ENCODE data around the gene FGF5.
"Not testable (repeated sequence)": the region's sequence is repeated elsewhere in the genome, so short reads cannot be mapped to it uniquely, and the experiment has no call there.

The FGF5 gene

GRCh38 chr4:80239480-80240150 is 26.8 kb upstream of the FGF5 start:
- Mint-ChIP-seq H3K27me3 (ENCODE audit: low read depth) (peaks cover 8% of the 10 kb centered on the region), H3K4me1 (ENCODE audit: low read depth) (no peaks in the 10 kb centered on the region), H3K4me3 (no peak overlapping the region), H3K36me3 (ENCODE audit: low read depth) (no peaks in the 10 kb centered on the region), H3K9me3 (no peaks in the 10 kb centered on the region), H3K27ac (no peak overlapping the region)

- Mint-ChIP-seq H3K27ac (no peak overlapping the region), H3K27me3 (ENCODE audit: low read depth) (peaks cover 6% of the 10 kb centered on the region), H3K36me3 (ENCODE audit: low read depth) (no peaks in the 10 kb centered on the region), H3K4me1 (ENCODE audit: low read depth) (no peaks in the 10 kb centered on the region), H3K9me3 (no peaks in the 10 kb centered on the region), H3K4me3 (no peak overlapping the region)
Observed at GRCh38 chr4:80240976-80241375, 25.5 kb upstream of the FGF5 start.

- peaks cover 15% of the 10 kb centered on the region for H3K27me3 Mint-ChIP-seq (ENCODE audit: low read depth)
- H3K4me3 Mint-ChIP-seq: no peak overlapping the region
- H3K9me3 Mint-ChIP-seq: no peaks in the 10 kb centered on the region
- H3K4me1 Mint-ChIP-seq (ENCODE audit: low read depth): no peaks in the 10 kb centered on the region
- no peak overlapping the region for H3K27ac Mint-ChIP-seq
- no peaks in the 10 kb centered on the region for H3K36me3 Mint-ChIP-seq (ENCODE audit: low read depth)
Observed at GRCh38 chr4:80243274-80244018, 23.0 kb upstream of the FGF5 start.

GRCh38 chr4:80247484-80247883 is 19.0 kb upstream of the FGF5 start:
- H3K27ac Mint-ChIP-seq; H3K36me3 Mint-ChIP-seq (ENCODE audit: low read depth); H3K4me3 Mint-ChIP-seq; H3K4me1 Mint-ChIP-seq (ENCODE audit: low read depth); H3K9me3 Mint-ChIP-seq: not testable (repeated sequence)
- peaks cover 19% of the 10 kb centered on the region for H3K27me3 Mint-ChIP-seq (ENCODE audit: low read depth)

GRCh38 chr4:80249144-80249543 is 17.3 kb upstream of the FGF5 start:
- Mint-ChIP-seq H3K4me3 (no peak overlapping the region), H3K27me3 (ENCODE audit: low read depth) (peaks cover 22% of the 10 kb centered on the region), H3K4me1 (ENCODE audit: low read depth) (no peaks in the 10 kb centered on the region), H3K27ac (no peak overlapping the region), H3K36me3 (ENCODE audit: low read depth) (no peaks in the 10 kb centered on the region), H3K9me3 (no peaks in the 10 kb centered on the region)

GRCh38 chr4:80252427-80252826 is 14.0 kb upstream of the FGF5 start:
- peaks cover 26% of the 10 kb centered on the region for H3K27me3 Mint-ChIP-seq (ENCODE audit: low read depth)
- H3K4me3 Mint-ChIP-seq: no peak overlapping the region
- no peak overlapping the region for H3K27ac Mint-ChIP-seq
- H3K4me1 Mint-ChIP-seq (ENCODE audit: low read depth): no peaks in the 10 kb centered on the region
- H3K9me3 Mint-ChIP-seq: no peaks in the 10 kb centered on the region
- H3K36me3 Mint-ChIP-seq (ENCODE audit: low read depth): no peaks in the 10 kb centered on the region

GRCh38 chr4:80252953-80253352 is 13.5 kb upstream of the FGF5 start:
- H3K9me3 Mint-ChIP-seq: no peaks in the 10 kb centered on the region
- H3K4me3 Mint-ChIP-seq: no peak overlapping the region
- no peaks in the 10 kb centered on the region for H3K36me3 Mint-ChIP-seq (ENCODE audit: low read depth)
- H3K27ac Mint-ChIP-seq: no peak overlapping the region
- no peaks in the 10 kb centered on the region for H3K4me1 Mint-ChIP-seq (ENCODE audit: low read depth)
- peaks cover 30% of the 10 kb centered on the region for H3K27me3 Mint-ChIP-seq (ENCODE audit: low read depth)

GRCh38 chr4:80253510-80253909 is 13.0 kb upstream of the FGF5 start:
- no peak overlapping the region for H3K4me3 Mint-ChIP-seq
- no peaks in the 10 kb centered on the region for H3K9me3 Mint-ChIP-seq
- H3K4me1 Mint-ChIP-seq (ENCODE audit: low read depth): no peaks in the 10 kb centered on the region
- peaks cover 31% of the 10 kb centered on the region for H3K27me3 Mint-ChIP-seq (ENCODE audit: low read depth)
- no peak overlapping the region for H3K27ac Mint-ChIP-seq
- H3K36me3 Mint-ChIP-seq (ENCODE audit: low read depth): no peaks in the 10 kb centered on the region

GRCh38 chr4:80254114-80254513 is 12.3 kb upstream of the FGF5 start:
- H3K27ac Mint-ChIP-seq: no peak overlapping the region
- H3K36me3 Mint-ChIP-seq (ENCODE audit: low read depth): no peaks in the 10 kb centered on the region
- no peaks in the 10 kb centered on the region for H3K9me3 Mint-ChIP-seq
- H3K27me3 Mint-ChIP-seq (ENCODE audit: low read depth): peaks cover 34% of the 10 kb centered on the region
- no peak overlapping the region for H3K4me3 Mint-ChIP-seq
- no peaks in the 10 kb centered on the region for H3K4me1 Mint-ChIP-seq (ENCODE audit: low read depth)

GRCh38 chr4:80255329-80256095 is 11.0 kb upstream of the FGF5 start:
- no peaks in the 10 kb centered on the region for H3K9me3 Mint-ChIP-seq
- H3K4me1 Mint-ChIP-seq (ENCODE audit: low read depth): no peaks in the 10 kb centered on the region
- H3K27ac Mint-ChIP-seq: no peak overlapping the region
- no peak overlapping the region for H3K4me3 Mint-ChIP-seq
- H3K27me3 Mint-ChIP-seq (ENCODE audit: low read depth): peaks cover 37% of the 10 kb centered on the region
- H3K36me3 Mint-ChIP-seq (ENCODE audit: low read depth): no peaks in the 10 kb centered on the region

- peaks cover 51% of the 10 kb centered on the region for H3K27me3 Mint-ChIP-seq (ENCODE audit: low read depth)
Observed at GRCh38 chr4:80257851-80258250, 8.6 kb upstream of the FGF5 start.

GRCh38 chr4:80259012-80259411 is 7.5 kb upstream of the FGF5 start:
- Mint-ChIP-seq H3K4me3 (no peak overlapping the region), H3K4me1 (ENCODE audit: low read depth) (no peaks in the 10 kb centered on the region), H3K27me3 (ENCODE audit: low read depth) (peaks cover 59% of the 10 kb centered on the region), H3K9me3 (no peaks in the 10 kb centered on the region), H3K27ac (no peak overlapping the region), H3K36me3 (ENCODE audit: low read depth) (no peaks in the 10 kb centered on the region)

More at GRCh38 chr4:80257851-80258250, 8.6 kb upstream of the FGF5 start:
- no peaks in the 10 kb centered on the region for H3K9me3 Mint-ChIP-seq
- no peaks in the 10 kb centered on the region for H3K4me1 Mint-ChIP-seq (ENCODE audit: low read depth)
- H3K36me3 Mint-ChIP-seq (ENCODE audit: low read depth): no peaks in the 10 kb centered on the region
- H3K4me3 Mint-ChIP-seq: no peak overlapping the region
- H3K27ac Mint-ChIP-seq: no peak overlapping the region

GRCh38 chr4:80259817-80260216 is 6.6 kb upstream of the FGF5 start:
- no peak overlapping the region for H3K4me3 Mint-ChIP-seq

GRCh38 chr4:80261989-80262600 is 4.4 kb upstream of the FGF5 start:
- Mint-ChIP-seq H3K4me1 (ENCODE audit: low read depth) (peaks cover 13% of the 10 kb centered on the region), H3K36me3 (ENCODE audit: low read depth) (no peaks in the 10 kb centered on the region), H3K4me3 (no peak overlapping the region), H3K27me3 (ENCODE audit: low read depth) (peaks cover 80% of the 10 kb centered on the region), H3K9me3 (no peaks in the 10 kb centered on the region), H3K27ac (no peak overlapping the region)

More at GRCh38 chr4:80259817-80260216, 6.6 kb upstream of the FGF5 start:
- Mint-ChIP-seq H3K9me3 (no peaks in the 10 kb centered on the region), H3K27ac (no peak overlapping the region), H3K4me1 (ENCODE audit: low read depth) (no peaks in the 10 kb centered on the region), H3K27me3 (ENCODE audit: low read depth) (peaks cover 67% of the 10 kb centered on the region), H3K36me3 (ENCODE audit: low read depth) (no peaks in the 10 kb centered on the region)
